ENCODE measurements around the gene ZFYVE1. TPM values are rescaled to one million over a fixed set of nuclear protein-coding genes. Genes with fewer than 3 reads are reported as not detected.

ZFYVE1 gene
- total and polyA plus RNA-seq, 2 experiments from 2014 or later, result 3.2 to 12.5 TPM

DNA sequence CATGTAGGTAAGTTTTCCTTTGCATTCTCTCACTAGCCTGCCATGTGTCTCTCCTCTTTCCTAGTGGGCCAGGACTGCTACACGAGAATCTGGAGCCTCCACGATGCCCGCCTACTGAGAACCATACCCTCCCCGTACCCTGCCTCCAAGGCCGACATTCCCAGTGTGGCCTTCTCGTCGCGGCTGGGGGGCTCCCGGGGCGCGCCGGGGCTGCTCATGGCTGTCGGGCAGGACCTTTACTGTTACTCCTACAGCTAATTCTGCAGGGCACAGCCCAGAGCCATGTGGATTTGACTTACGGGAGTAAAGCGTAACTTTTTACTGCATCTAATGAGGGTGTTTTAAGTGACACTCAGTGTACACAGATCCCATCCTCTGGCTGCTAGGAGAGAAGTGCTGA is 68.4 kb downstream of the ZFYVE1 start:
- Histone ChIP-seq H3K4me3 (no peak overlapping the region), H3K9me2 (ENCODE audit: insufficient read depth) (no peaks in the 10 kb centered on the region), H3K4me2 (no peak overlapping the region), H3K27ac (ENCODE audit: low read depth) (no peak overlapping the region), H2AFZ (no peak overlapping the region), H4K20me1 (replicated peaks; ENCODE audit: insufficient read depth) (no peaks in the 10 kb centered on the region), H3K36me3 (ENCODE audit: insufficient read depth) (no peaks in the 10 kb centered on the region), H3F3A (replicated peaks; ENCODE audit: low read depth) (no peaks in the 10 kb centered on the region), H3K4me1 (ENCODE audit: insufficient read depth) (no peaks in the 10 kb centered on the region), H3K27me3 (ENCODE audit: insufficient read depth) (no peaks in the 10 kb centered on the region), H3K79me2 (replicated peaks; ENCODE audit: insufficient read depth) (no peaks in the 10 kb centered on the region)
- no peak overlapping the region for H3K4me3 Mint-ChIP-seq
- peaks cover 29% of the 10 kb centered on the region for H3K36me3 Mint-ChIP-seq (ENCODE audit: low read depth)
- ATAC-seq (no peak), DNase-seq (ENCODE audit: low spot score) (no peak)
- peaks cover 8% of the 10 kb centered on the region for H3K27me3 Mint-ChIP-seq (ENCODE audit: insufficient read depth, low read depth, poor library complexity)
- TF ChIP-seq EZH2 (IDR thresholded peaks at IDR 0.05; ENCODE audit: low read depth, unreplicated experiment) (no peak), NANOG (IDR thresholded peaks at IDR 0.05; ENCODE audit: borderline replicate concordance) (no peak), ZNF114 (CRISPR knock-in tag; IDR thresholded peaks at IDR 0.05) (no peak), POLR2AphosphoS5 (IDR thresholded peaks at IDR 0.05; ENCODE audit: low read depth) (no peak), EZH2phosphoT487 (IDR thresholded peaks at IDR 0.05; ENCODE audit: unreplicated experiment) (no peak), ZNF331 (CRISPR knock-in tag; IDR thresholded peaks at IDR 0.05; ENCODE audit: low read depth) (no peak), CREB1 (CRISPR knock-in tag; IDR thresholded peaks at IDR 0.05; ENCODE audit: low read depth) (no peak), STAT1 (IDR thresholded peaks at IDR 0.05; ENCODE audit: unreplicated experiment) (no peak), JUNB (IDR thresholded peaks at IDR 0.05; ENCODE audit: unreplicated experiment) (no peak)
- TF ChIP-seq, protein P1, sequence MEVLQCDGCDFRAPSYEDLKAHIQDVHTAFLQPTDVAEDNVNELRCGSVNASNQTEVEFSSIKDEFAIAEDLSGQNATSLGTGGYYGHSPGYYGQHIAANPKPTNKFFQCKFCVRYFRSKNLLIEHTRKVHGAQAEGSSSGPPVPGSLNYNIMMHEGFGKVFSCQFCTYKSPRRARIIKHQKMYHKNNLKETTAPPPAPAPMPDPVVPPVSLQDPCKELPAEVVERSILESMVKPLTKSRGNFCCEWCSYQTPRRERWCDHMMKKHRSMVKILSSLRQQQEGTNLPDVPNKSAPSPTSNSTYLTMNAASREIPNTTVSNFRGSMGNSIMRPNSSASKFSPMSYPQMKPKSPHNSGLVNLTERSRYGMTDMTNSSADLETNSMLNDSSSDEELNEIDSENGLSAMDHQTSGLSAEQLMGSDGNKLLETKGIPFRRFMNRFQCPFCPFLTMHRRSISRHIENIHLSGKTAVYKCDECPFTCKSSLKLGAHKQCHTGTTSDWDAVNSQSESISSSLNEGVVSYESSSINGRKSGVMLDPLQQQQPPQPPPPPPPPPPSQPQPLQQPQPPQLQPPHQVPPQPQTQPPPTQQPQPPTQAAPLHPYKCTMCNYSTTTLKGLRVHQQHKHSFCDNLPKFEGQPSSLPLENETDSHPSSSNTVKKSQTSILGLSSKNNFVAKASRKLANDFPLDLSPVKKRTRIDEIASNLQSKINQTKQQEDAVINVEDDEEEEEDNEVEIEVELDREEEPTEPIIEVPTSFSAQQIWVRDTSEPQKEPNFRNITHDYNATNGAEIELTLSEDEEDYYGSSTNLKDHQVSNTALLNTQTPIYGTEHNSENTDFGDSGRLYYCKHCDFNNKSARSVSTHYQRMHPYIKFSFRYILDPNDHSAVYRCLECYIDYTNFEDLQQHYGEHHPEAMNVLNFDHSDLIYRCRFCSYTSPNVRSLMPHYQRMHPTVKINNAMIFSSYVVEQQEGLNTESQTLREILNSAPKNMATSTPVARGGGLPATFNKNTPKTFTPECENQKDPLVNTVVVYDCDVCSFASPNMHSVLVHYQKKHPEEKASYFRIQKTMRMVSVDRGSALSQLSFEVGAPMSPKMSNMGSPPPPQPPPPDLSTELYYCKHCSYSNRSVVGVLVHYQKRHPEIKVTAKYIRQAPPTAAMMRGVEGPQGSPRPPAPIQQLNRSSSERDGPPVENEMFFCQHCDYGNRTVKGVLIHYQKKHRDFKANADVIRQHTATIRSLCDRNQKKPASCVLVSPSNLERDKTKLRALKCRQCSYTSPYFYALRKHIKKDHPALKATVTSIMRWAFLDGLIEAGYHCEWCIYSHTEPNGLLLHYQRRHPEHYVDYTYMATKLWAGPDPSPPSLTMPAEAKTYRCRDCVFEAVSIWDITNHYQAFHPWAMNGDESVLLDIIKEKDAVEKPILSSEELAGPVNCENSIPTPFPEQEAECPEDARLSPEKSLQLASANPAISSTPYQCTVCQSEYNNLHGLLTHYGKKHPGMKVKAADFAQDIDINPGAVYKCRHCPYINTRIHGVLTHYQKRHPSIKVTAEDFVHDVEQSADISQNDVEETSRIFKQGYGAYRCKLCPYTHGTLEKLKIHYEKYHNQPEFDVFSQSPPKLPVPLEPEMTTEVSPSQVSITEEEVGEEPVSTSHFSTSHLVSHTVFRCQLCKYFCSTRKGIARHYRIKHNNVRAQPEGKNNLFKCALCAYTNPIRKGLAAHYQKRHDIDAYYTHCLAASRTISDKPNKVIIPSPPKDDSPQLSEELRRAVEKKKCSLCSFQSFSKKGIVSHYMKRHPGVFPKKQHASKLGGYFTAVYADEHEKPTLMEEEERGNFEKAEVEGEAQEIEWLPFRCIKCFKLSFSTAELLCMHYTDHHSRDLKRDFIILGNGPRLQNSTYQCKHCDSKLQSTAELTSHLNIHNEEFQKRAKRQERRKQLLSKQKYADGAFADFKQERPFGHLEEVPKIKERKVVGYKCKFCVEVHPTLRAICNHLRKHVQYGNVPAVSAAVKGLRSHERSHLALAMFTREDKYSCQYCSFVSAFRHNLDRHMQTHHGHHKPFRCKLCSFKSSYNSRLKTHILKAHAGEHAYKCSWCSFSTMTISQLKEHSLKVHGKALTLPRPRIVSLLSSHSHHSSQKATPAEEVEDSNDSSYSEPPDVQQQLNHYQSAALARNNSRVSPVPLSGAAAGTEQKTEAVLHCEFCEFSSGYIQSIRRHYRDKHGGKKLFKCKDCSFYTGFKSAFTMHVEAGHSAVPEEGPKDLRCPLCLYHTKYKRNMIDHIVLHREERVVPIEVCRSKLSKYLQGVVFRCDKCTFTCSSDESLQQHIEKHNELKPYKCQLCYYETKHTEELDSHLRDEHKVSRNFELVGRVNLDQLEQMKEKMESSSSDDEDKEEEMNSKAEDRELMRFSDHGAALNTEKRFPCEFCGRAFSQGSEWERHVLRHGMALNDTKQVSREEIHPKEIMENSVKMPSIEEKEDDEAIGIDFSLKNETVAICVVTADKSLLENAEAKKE (CRISPR knock-in tag; IDR thresholded peaks at IDR 0.05), result no peak
- TF ChIP-seq, protein P2, sequence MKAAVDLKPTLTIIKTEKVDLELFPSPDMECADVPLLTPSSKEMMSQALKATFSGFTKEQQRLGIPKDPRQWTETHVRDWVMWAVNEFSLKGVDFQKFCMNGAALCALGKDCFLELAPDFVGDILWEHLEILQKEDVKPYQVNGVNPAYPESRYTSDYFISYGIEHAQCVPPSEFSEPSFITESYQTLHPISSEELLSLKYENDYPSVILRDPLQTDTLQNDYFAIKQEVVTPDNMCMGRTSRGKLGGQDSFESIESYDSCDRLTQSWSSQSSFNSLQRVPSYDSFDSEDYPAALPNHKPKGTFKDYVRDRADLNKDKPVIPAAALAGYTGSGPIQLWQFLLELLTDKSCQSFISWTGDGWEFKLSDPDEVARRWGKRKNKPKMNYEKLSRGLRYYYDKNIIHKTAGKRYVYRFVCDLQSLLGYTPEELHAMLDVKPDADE (IDR thresholded peaks at IDR 0.05), result no peak
- TF ChIP-seq, protein P3, sequence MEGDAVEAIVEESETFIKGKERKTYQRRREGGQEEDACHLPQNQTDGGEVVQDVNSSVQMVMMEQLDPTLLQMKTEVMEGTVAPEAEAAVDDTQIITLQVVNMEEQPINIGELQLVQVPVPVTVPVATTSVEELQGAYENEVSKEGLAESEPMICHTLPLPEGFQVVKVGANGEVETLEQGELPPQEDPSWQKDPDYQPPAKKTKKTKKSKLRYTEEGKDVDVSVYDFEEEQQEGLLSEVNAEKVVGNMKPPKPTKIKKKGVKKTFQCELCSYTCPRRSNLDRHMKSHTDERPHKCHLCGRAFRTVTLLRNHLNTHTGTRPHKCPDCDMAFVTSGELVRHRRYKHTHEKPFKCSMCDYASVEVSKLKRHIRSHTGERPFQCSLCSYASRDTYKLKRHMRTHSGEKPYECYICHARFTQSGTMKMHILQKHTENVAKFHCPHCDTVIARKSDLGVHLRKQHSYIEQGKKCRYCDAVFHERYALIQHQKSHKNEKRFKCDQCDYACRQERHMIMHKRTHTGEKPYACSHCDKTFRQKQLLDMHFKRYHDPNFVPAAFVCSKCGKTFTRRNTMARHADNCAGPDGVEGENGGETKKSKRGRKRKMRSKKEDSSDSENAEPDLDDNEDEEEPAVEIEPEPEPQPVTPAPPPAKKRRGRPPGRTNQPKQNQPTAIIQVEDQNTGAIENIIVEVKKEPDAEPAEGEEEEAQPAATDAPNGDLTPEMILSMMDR (conservative IDR thresholded peaks at IDR 0.05; ENCODE audit: low read depth in 2 of 2), result no peak
- TF ChIP-seq, protein P4, sequence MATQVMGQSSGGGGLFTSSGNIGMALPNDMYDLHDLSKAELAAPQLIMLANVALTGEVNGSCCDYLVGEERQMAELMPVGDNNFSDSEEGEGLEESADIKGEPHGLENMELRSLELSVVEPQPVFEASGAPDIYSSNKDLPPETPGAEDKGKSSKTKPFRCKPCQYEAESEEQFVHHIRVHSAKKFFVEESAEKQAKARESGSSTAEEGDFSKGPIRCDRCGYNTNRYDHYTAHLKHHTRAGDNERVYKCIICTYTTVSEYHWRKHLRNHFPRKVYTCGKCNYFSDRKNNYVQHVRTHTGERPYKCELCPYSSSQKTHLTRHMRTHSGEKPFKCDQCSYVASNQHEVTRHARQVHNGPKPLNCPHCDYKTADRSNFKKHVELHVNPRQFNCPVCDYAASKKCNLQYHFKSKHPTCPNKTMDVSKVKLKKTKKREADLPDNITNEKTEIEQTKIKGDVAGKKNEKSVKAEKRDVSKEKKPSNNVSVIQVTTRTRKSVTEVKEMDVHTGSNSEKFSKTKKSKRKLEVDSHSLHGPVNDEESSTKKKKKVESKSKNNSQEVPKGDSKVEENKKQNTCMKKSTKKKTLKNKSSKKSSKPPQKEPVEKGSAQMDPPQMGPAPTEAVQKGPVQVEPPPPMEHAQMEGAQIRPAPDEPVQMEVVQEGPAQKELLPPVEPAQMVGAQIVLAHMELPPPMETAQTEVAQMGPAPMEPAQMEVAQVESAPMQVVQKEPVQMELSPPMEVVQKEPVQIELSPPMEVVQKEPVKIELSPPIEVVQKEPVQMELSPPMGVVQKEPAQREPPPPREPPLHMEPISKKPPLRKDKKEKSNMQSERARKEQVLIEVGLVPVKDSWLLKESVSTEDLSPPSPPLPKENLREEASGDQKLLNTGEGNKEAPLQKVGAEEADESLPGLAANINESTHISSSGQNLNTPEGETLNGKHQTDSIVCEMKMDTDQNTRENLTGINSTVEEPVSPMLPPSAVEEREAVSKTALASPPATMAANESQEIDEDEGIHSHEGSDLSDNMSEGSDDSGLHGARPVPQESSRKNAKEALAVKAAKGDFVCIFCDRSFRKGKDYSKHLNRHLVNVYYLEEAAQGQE (IDR thresholded peaks at IDR 0.05; ENCODE audit: unreplicated experiment), result no peak
- H3K4me1 Mint-ChIP-seq, result no peaks in the 10 kb centered on the region
- H3K27ac Mint-ChIP-seq, result no peak overlapping the region
- H3K9me3 Mint-ChIP-seq, result peaks cover 4% of the 10 kb centered on the region; the same call in 2 of the 3 replicates

All from GM23338 (cell line).